ENCODE results near the gene KCNH1. TPM values are rescaled to one million over a fixed set of nuclear protein-coding genes. Genes with fewer than 3 reads are reported as not detected.

KCNH1 gene
- total and polyA plus RNA-seq, 9 donors, result 0.11 to 0.46 TPM; not detected in 7

- Histone ChIP-seq H3K4me1 (ENCODE audit: insufficient read depth) (no peaks in the 10 kb centered on the region), H3K4me3 (no peak overlapping the region), H3K27me3 (no peaks in the 10 kb centered on the region), H3K27ac (no peak overlapping the region), H3K9me3 (no peaks in the 10 kb centered on the region), H3K36me3 (no peaks in the 10 kb centered on the region)
- intact Hi-C loops (cut with DNase I), result no loop called here
- no peak for DNase-seq
- 87 to 90% (median 89%) methylated on average over 1 of the region's 1 CpG for WGBS, 3 donors
- TF ChIP-seq, protein P1, sequence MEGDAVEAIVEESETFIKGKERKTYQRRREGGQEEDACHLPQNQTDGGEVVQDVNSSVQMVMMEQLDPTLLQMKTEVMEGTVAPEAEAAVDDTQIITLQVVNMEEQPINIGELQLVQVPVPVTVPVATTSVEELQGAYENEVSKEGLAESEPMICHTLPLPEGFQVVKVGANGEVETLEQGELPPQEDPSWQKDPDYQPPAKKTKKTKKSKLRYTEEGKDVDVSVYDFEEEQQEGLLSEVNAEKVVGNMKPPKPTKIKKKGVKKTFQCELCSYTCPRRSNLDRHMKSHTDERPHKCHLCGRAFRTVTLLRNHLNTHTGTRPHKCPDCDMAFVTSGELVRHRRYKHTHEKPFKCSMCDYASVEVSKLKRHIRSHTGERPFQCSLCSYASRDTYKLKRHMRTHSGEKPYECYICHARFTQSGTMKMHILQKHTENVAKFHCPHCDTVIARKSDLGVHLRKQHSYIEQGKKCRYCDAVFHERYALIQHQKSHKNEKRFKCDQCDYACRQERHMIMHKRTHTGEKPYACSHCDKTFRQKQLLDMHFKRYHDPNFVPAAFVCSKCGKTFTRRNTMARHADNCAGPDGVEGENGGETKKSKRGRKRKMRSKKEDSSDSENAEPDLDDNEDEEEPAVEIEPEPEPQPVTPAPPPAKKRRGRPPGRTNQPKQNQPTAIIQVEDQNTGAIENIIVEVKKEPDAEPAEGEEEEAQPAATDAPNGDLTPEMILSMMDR (IDR thresholded peaks at IDR 0.05), result no peak
- TF ChIP-seq POLR2A (IDR thresholded peaks at IDR 0.05) (no peak), EP300 (IDR thresholded peaks at IDR 0.05) (no peak)
These were observed 383.5 kb downstream of the KCNH1 start for GRCh38 chr1:210750468-210750867.

DNA sequence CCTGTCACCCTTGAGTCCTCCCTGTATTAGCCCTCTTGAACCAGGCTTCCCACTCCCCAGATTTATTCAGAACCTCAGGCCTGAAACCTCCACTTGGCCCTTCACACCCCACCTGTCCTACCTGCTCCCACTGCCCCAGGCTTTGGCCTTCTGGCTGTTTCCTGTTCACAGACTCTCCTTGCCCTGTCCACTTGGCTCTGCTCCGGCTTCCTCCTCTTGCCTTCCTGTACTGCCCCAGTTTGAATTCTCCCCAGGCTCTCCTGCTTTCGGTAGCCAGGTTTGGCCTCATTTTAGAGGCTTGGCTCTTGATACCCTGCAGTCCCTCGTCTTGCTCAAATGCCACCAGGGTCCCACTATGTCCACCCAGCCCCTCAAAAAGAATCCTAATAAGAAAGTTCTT is 385.2 kb downstream of the KCNH1 start:
- H3K4me1 ChIP-seq (ENCODE audit: insufficient read depth), result no peaks in the 10 kb centered on the region
- WGBS, 3 donors, result 80 to 84% (median 81%) methylated on average over 3 of the region's 3 CpGs
- H3K4me3 ChIP-seq, result no peak overlapping the region
- no peaks in the 10 kb centered on the region for H3K36me3 ChIP-seq
- DNase-seq, result no peak
- no peaks in the 10 kb centered on the region for H3K9me3 ChIP-seq
- no peaks in the 10 kb centered on the region for H3K27me3 ChIP-seq
- H3K27ac ChIP-seq, result no peak overlapping the region
- intact Hi-C loops (cut with DNase I), result no loop called here
- TF ChIP-seq, protein P1 (IDR thresholded peaks at IDR 0.05), result no peak
- TF ChIP-seq POLR2A (IDR thresholded peaks at IDR 0.05) (no peak), EP300 (IDR thresholded peaks at IDR 0.05) (no peak)

GRCh38 chr1:210747890-210748289 is 386.1 kb downstream of the KCNH1 start:
- 53 to 60% (median 57%) methylated on average over 6 of the region's 6 CpGs for WGBS, 3 donors
- TF ChIP-seq EP300 (IDR thresholded peaks at IDR 0.05), result no peak
- no peak for TF ChIP-seq POLR2A (IDR thresholded peaks at IDR 0.05)
- TF ChIP-seq, protein P1 (IDR thresholded peaks at IDR 0.05), result no peak
- no peaks in the 10 kb centered on the region for H3K9me3 ChIP-seq
- no peaks in the 10 kb centered on the region for H3K36me3 ChIP-seq
- H3K4me1 ChIP-seq (ENCODE audit: insufficient read depth), result no peaks in the 10 kb centered on the region
- DNase-seq, result no peak
- no peak overlapping the region for H3K4me3 ChIP-seq
- H3K27ac ChIP-seq, result no peak overlapping the region
- H3K27me3 ChIP-seq, result no peaks in the 10 kb centered on the region
- intact Hi-C loops (cut with DNase I), result no loop called here

- intact Hi-C loops (cut with DNase I), result no loop called here
- H3K4me1 ChIP-seq (ENCODE audit: insufficient read depth), result no peaks in the 10 kb centered on the region
- H3K9me3 ChIP-seq, result no peaks in the 10 kb centered on the region
- no peak overlapping the region for H3K27ac ChIP-seq
- no peak for DNase-seq
- TF ChIP-seq, protein P1 (IDR thresholded peaks at IDR 0.05), result no peak
- TF ChIP-seq POLR2A (IDR thresholded peaks at IDR 0.05), result no peak
- TF ChIP-seq EP300 (IDR thresholded peaks at IDR 0.05), result no peak
- no peak overlapping the region for H3K4me3 ChIP-seq
- H3K27me3 ChIP-seq, result no peaks in the 10 kb centered on the region
- no peaks in the 10 kb centered on the region for H3K36me3 ChIP-seq
- 69 to 80% (median 70%) methylated on average over 3 of the region's 3 CpGs for WGBS, 3 donors
These were observed 386.8 kb downstream of the KCNH1 start for GRCh38 chr1:210747112-210747511.
